H1 (cell line): Measurements from ENCODE around the gene SERPINE2. TPM values are rescaled to one million over a fixed set of nuclear protein-coding genes. Genes with fewer than 3 reads are reported as not detected.

ENCODE experiments used
- CTCF ChIA-PET: fragments of 300-600 bp; sonication (Branson Sonifier 250); formaldehyde crosslinking; loops from one replicate; lab custom pipeline; 2021; ENCODE audit not compliant: partially characterized antibody; lab: Charles Lee
- POLR2A ChIA-PET: fragments of 300-600 bp; sonication (Branson Sonifier 250); formaldehyde crosslinking; loops from one replicate; lab custom pipeline; 2021; ENCODE audit warnings: inconsistent platforms; ENCODE audit not compliant: partially characterized antibody; lab: Charles Lee
- DNase-seq, 2 experiments: peaks; one replicate each; pipeline versions ENCODE4 v3.0.0 to v3.0.0-alpha.2; 2010 to 2022; ENCODE audit warnings: low spot score in 2 of 2, low read depth in 1 of 2, mixed read lengths in 1 of 2
- FAIRE-seq: peaks from 2 replicates; lab custom pipeline; 2011; peaks lifted over from hg19 to GRCh38; lab: Jason Lieb, UNC
- H2AFZ ChIP-seq: 2 replicates; pipeline ENCODE4 v1.8.1; 2012; ENCODE audit warnings: low read length, inconsistent platforms
- H2AK5ac ChIP-seq: 2 replicates; pipeline ENCODE4 v1.6.1; 2013; ENCODE audit warnings: low read depth, low read length
- H2BK120ac ChIP-seq: replicated peaks from 2 replicates; pipeline ENCODE3; 2013; ENCODE audit warnings: low read depth, low read length, inconsistent platforms
- H2BK12ac ChIP-seq: 2 replicates; pipeline ENCODE4 v1.6.1; 2013; ENCODE audit warnings: low read depth, low read length
- H2BK15ac ChIP-seq: 2 replicates; pipeline ENCODE4 v1.6.1; 2013; ENCODE audit warnings: low read length
- H2BK20ac ChIP-seq: 2 replicates; pipeline ENCODE4 v1.6.1; 2013; ENCODE audit warnings: low read length
- H2BK5ac ChIP-seq: 2 replicates; pipeline ENCODE4 v1.6.1; 2013; ENCODE audit warnings: low read depth, low read length
- H3K14ac ChIP-seq: 2 replicates; pipeline ENCODE4 v1.6.1; 2013; ENCODE audit warnings: inconsistent platforms; ENCODE audit not compliant: insufficient read length
- H3K18ac ChIP-seq: 2 replicates; pipeline ENCODE4 v1.6.1; 2013; ENCODE audit warnings: low read length; ENCODE audit errors: extremely low read depth
- H3K23ac ChIP-seq: 2 replicates; pipeline ENCODE4 v1.6.1; 2013; ENCODE audit warnings: inconsistent platforms; ENCODE audit not compliant: insufficient read length
- H3K23me2 ChIP-seq: 2 replicates; pipeline ENCODE4 v1.6.1; 2013; ENCODE audit warnings: low read depth, low read length
- H3K27ac ChIP-seq: 2 replicates; pipeline ENCODE4 v1.6.1; 2011; ENCODE audit warnings: low read depth, low read length, inconsistent platforms
- H3K27me3 ChIP-seq, 4 experiments: replicated peaks in 1 of 4; 1 replicate in 1 of 4; 2 replicates in 3 of 4; pipeline versions ENCODE4 v1.6.1 to v1.8.1; 2011 to 2013; ENCODE audit warnings: low read length in 3 of 4, mild to moderate bottlenecking in 3 of 4, inconsistent platforms in 2 of 4, mixed read lengths in 2 of 4, moderate library complexity in 1 of 4; ENCODE audit not compliant: control insufficient read depth in 3 of 4, insufficient read depth in 3 of 4; ENCODE audit errors: extremely low read depth in 1 of 4
- H3K36me3 ChIP-seq, 4 experiments: 2 replicates each; pipeline versions ENCODE4 v1.6.1 to v1.8.1; 2011 to 2013; ENCODE audit warnings: mild to moderate bottlenecking in 4 of 4, low read length in 3 of 4, moderate library complexity in 2 of 4, control low read depth in 1 of 4, inconsistent platforms in 1 of 4; ENCODE audit not compliant: insufficient read depth in 4 of 4, control insufficient read depth in 2 of 4
- H3K4ac ChIP-seq: replicated peaks from 2 replicates; pipeline ENCODE3; 2013; ENCODE audit warnings: low read length, low read depth, mixed read lengths, inconsistent platforms; ENCODE audit not compliant: insufficient read length
- H3K4me1 ChIP-seq, 4 experiments: replicated peaks in 1 of 4; 1 replicate in 1 of 4; 2 replicates in 3 of 4; pipeline versions ENCODE4 v1.6.1 to v1.8.1; 2011 to 2013; ENCODE audit warnings: low read length in 3 of 4, inconsistent platforms in 2 of 4, mixed read lengths in 1 of 4; ENCODE audit not compliant: insufficient read depth in 4 of 4, control insufficient read depth in 3 of 4
- H3K4me2 ChIP-seq, 2 experiments: 2 replicates each; pipeline versions ENCODE4 v1.6.1 to v1.8.1; 2011 to 2013; ENCODE audit warnings: low read depth in 2 of 2, low read length in 2 of 2, control low read depth in 1 of 2, inconsistent platforms in 1 of 2, mild to moderate bottlenecking in 1 of 2; ENCODE audit not compliant: insufficient read depth in 1 of 2
- H3K4me3 ChIP-seq, 4 experiments: fragments of 200-600, 300-600 bp in 1 of 4; sonication (generic), shearing (Covaris generic), sonication (Bioruptor Twin) in 1 of 4; 2 replicates each; pipeline versions ENCODE4 v1.5.1 to v1.8.1; 2011 to 2016; ENCODE audit warnings: low read length in 4 of 4, low read depth in 3 of 4, control low read depth in 2 of 4, inconsistent platforms in 2 of 4, mild to moderate bottlenecking in 2 of 4, mixed read lengths in 1 of 4, moderate library complexity in 1 of 4; ENCODE audit not compliant: insufficient read depth in 2 of 4; ENCODE audit errors: extremely low read depth in 1 of 4
- H3K56ac ChIP-seq: replicated peaks from 2 replicates; pipeline ENCODE3; 2013; ENCODE audit warnings: low read depth, mild to moderate bottlenecking, mixed read lengths, low read length, inconsistent platforms; ENCODE audit not compliant: insufficient read length
- H3K79me1 ChIP-seq: 2 replicates; pipeline ENCODE4 v1.6.1; 2013; ENCODE audit warnings: low read depth, low read length, control low read depth
- H3K79me2 ChIP-seq, 2 experiments: 2 replicates each; pipeline versions ENCODE4 v1.6.1 to v1.8.1; 2012 to 2013; ENCODE audit warnings: low read length in 2 of 2, mild to moderate bottlenecking in 2 of 2, inconsistent platforms in 1 of 2; ENCODE audit not compliant: insufficient read depth in 2 of 2, control insufficient read depth in 1 of 2
- H3K9ac ChIP-seq, 4 experiments: replicated peaks in 1 of 4; 1 replicate in 1 of 4; 2 replicates in 3 of 4; pipeline versions ENCODE4 v1.6.1 to v1.8.1; 2011 to 2013; ENCODE audit warnings: low read depth in 3 of 4, low read length in 3 of 4, control low read depth in 2 of 4, mild to moderate bottlenecking in 2 of 4, moderate library complexity in 2 of 4, inconsistent platforms in 1 of 4; ENCODE audit errors: extremely low read depth in 1 of 4
- H3K9me3 ChIP-seq, 2 experiments: 2 replicates each; pipeline versions ENCODE4 v1.6.1 to v1.8.1; 2012 to 2013; ENCODE audit warnings: mild to moderate bottlenecking in 2 of 2, moderate library complexity in 2 of 2, control low read depth in 1 of 2, inconsistent platforms in 1 of 2, low read depth in 1 of 2, low read length in 1 of 2, mixed read lengths in 1 of 2; ENCODE audit not compliant: insufficient read depth in 2 of 2
- H4K20me1 ChIP-seq, 2 experiments: replicated peaks in 1 of 2; 2 replicates each; pipeline versions ENCODE3 to v1.8.1; 2011 to 2013; ENCODE audit warnings: inconsistent platforms in 2 of 2, low read length in 2 of 2, mild to moderate bottlenecking in 1 of 2; ENCODE audit not compliant: insufficient read depth in 2 of 2, control insufficient read depth in 1 of 2
- H4K5ac ChIP-seq: 2 replicates; pipeline ENCODE4 v1.6.1; 2013; ENCODE audit warnings: low read length, low read depth, mixed read lengths, inconsistent platforms; ENCODE audit not compliant: insufficient read length
- H4K8ac ChIP-seq: 2 replicates; pipeline ENCODE4 v1.8.0; 2013; ENCODE audit warnings: mild to moderate bottlenecking, moderate library complexity, low read length, inconsistent platforms; ENCODE audit not compliant: insufficient read depth; ENCODE audit errors: extremely low read depth
- H4K91ac ChIP-seq: replicated peaks from 2 replicates; pipeline ENCODE3; 2013; ENCODE audit warnings: low read length, mixed read lengths, inconsistent platforms; ENCODE audit not compliant: insufficient read length
- ATF2 ChIP-seq: IDR thresholded peaks from 2 replicates; pipeline ENCODE4 v1.6.1; 2012; ENCODE audit warnings: low read length, inconsistent platforms
- BRCA1 ChIP-seq: IDR thresholded peaks from 2 replicates; pipeline ENCODE4 v1.6.1; 2012; ENCODE audit warnings: low read depth, low read length, improper control_type of control experiment
- CEBPB ChIP-seq: IDR thresholded peaks from 2 replicates; pipeline ENCODE4 v1.6.1; 2012; ENCODE audit warnings: low read depth, low read length
- CHD1 ChIP-seq: IDR thresholded peaks from 2 replicates; pipeline ENCODE4 v1.6.1; 2012; ENCODE audit warnings: low read depth, low read length, improper control_type of control experiment
- MAX ChIP-seq: IDR thresholded peaks from 2 replicates; pipeline ENCODE4 v1.6.1; 2012; ENCODE audit warnings: inconsistent platforms
- NANOG ChIP-seq: IDR thresholded peaks from 2 replicates; pipeline ENCODE4 v1.6.1; 2011; ENCODE audit warnings: low read length, low read depth, mild to moderate bottlenecking, inconsistent platforms; ENCODE audit not compliant: insufficient read depth, poor library complexity, severe bottlenecking
- POLR2AphosphoS5 ChIP-seq: IDR thresholded peaks from 2 replicates; pipeline ENCODE4 v1.6.1; 2011; ENCODE audit warnings: low read depth, low read length
- RNF2 ChIP-seq: fragments of 200-900, 300-1000 bp; sonication (generic); IDR thresholded peaks from 2 replicates; pipeline ENCODE4 v1.7.1; 2016; ENCODE audit warnings: borderline replicate concordance, low read depth, mild to moderate bottlenecking, antibody characterized with exemption, low read length; ENCODE audit not compliant: poor library complexity, severe bottlenecking; ENCODE audit errors: missing control alignments
- SIN3A ChIP-seq, 2 experiments: IDR thresholded peaks in 1 of 2; conservative IDR thresholded peaks in 1 of 2; 2 replicates each; pipeline ENCODE4 v1.6.1; 2011 to 2012; ENCODE audit warnings: low read length in 2 of 2, improper control_type of control experiment in 1 of 2, low read depth in 1 of 2, mild to moderate bottlenecking in 1 of 2
- SP1 ChIP-seq: IDR thresholded peaks from 2 replicates; pipeline ENCODE4 v1.6.1; 2011; ENCODE audit warnings: low read depth, low read length
- YY1 ChIP-seq: IDR thresholded peaks from 2 replicates; pipeline ENCODE4 v1.6.1; 2011; ENCODE audit warnings: low read depth, mild to moderate bottlenecking, low read length
- WGBS, 2 experiments: shearing (Covaris generic) in 1 of 2; methylation state at CpG; one replicate each; pipeline versions ENCODE4 v1.1.6 to v1.1.7; 2013 to 2015; ENCODE audit warnings: low lambda C conversion rate in 2 of 2, mixed read lengths in 2 of 2, inconsistent platforms in 1 of 2, low coverage in 1 of 2, missing lambda C conversion rate in 1 of 2; ENCODE audit not compliant: insufficient replicate concordance in 2 of 2, insufficient coverage in 1 of 2, insufficient read length in 1 of 2; ENCODE audit errors: extremely low coverage in 1 of 2, missing lambda C conversion rate in 1 of 2; 5-methylcytosine and 5-hydroxymethylcytosine counted together
- polyA plus RNA-seq, 7 experiments: library from polyadenylated mRNA; depleted of rRNA in 3 of 7; stranded (reverse) in 5 of 7; unstranded in 2 of 7; fragments of >200 nt in 5 of 7; fragments of 200-250 nt in 2 of 7; gene quantifications; 1 replicate in 5 of 7; 2 replicates in 1 of 7; 4 replicates in 1 of 7; pipeline versions ENCODE4 v1.2.1 to v1.2.3, GENCODE V29; 2011 to 2013; ENCODE audit warnings: missing spikeins in 2 of 7, mixed read lengths in 2 of 7
- total RNA-seq: library from RNA; stranded (reverse); fragmentation: NEBNext Ultra II Directional; extraction: Animal tissue kit (Norgen Biotek cat#: 25700); gene quantifications from 2 replicates; pipeline ENCODE4 v1.2.1, GENCODE V29; 2021

Gene SERPINE2
- total and polyA plus RNA-seq, 2 of the 8 experiments (the other 6 are each of a cell fraction or from before 2014, with no cell fraction given), result 26.2 to 76.0 TPM

- no peak overlapping the region for H2BK12ac ChIP-seq
- H3K79me1 ChIP-seq, result no peaks in the 10 kb centered on the region
- H3K27me3 ChIP-seq, result no peaks in the 10 kb centered on the region
- no peak overlapping the region for H2BK15ac ChIP-seq
- H3K18ac ChIP-seq, result no peak overlapping the region
- no peak for FAIRE-seq
- no peak for DNase-seq
- no peak overlapping the region for H3K4ac ChIP-seq
- peaks cover 0 to 6% (median 0%) of the 10 kb centered on the region in 4 experiments; a peak in 2 of 8 replicates for H3K36me3 ChIP-seq
- H3K27ac ChIP-seq, result no peak overlapping the region
- 87% methylated on average over 5 of the region's 5 CpGs; no CpG with 5 or more reads in 1 of the 2 experiments for WGBS, 2 experiments
- H2BK120ac ChIP-seq, result no peak overlapping the region
- H2AFZ ChIP-seq, result no peak overlapping the region
- H3K4me1 ChIP-seq, result peaks cover 0 to under 1% (median under 1%) of the 10 kb centered on the region in 4 experiments; a peak in 3 of 7 replicates
- H4K8ac ChIP-seq, result no peak overlapping the region
- H3K4me2 ChIP-seq, result no peak overlapping the region
- no peak overlapping the region for H2BK5ac ChIP-seq
- H3K79me2 ChIP-seq, result no peaks in the 10 kb centered on the region
- CTCF ChIA-PET, result interaction anchor here (3.4 to 16.7 kb wide), 3 partner anchors 23 to 286 kb away, joined by 16 to 436 read pairs (median 282); no protein-coding TSS in a partner anchor
- no peaks in the 10 kb centered on the region for H3K23me2 ChIP-seq
- H3K14ac ChIP-seq, result no peak overlapping the region
- peaks cover 0 to 1% of the 10 kb centered on the region in 2 experiments for H4K20me1 ChIP-seq
- H4K5ac ChIP-seq, result no peak overlapping the region
- H3K56ac ChIP-seq, result no peak overlapping the region
- H2BK20ac ChIP-seq, result no peak overlapping the region
- no peak overlapping the region for H3K23ac ChIP-seq
- H3K9ac ChIP-seq, result no peak overlapping the region
- no peak overlapping the region for H2AK5ac ChIP-seq
- POLR2A ChIA-PET, result no interaction called here
- no peaks in the 10 kb centered on the region for H3K9me3 ChIP-seq
- no peak overlapping the region for H3K4me3 ChIP-seq
- no peak overlapping the region for H4K91ac ChIP-seq
- no peak for TF ChIP-seq POLR2AphosphoS5
- no peak for TF ChIP-seq BRCA1
- TF ChIP-seq SP1, result no peak
- TF ChIP-seq ATF2, result no peak
- no peak for TF ChIP-seq MAX
- TF ChIP-seq CHD1, result no peak
- no peak for TF ChIP-seq CEBPB
- TF ChIP-seq NANOG, result no peak
- no peak for TF ChIP-seq RNF2
- no peak for TF ChIP-seq SIN3A (conservative IDR thresholded peaks at IDR 0.05 in 1 of 2, IDR thresholded peaks at IDR 0.05 in 1 of 2; ENCODE audit: low read depth in 1 of 2, low read length in 2 of 2)
- no peak for TF ChIP-seq YY1
Observed at GRCh38 chr2:223997938-223998337, 41.1 kb downstream of the SERPINE2 start.
